GM12875 (cell line): Measurements from ENCODE around the gene SLC25A28.
"Not testable (repeated sequence)": the region's sequence is repeated elsewhere in the genome, so short reads cannot be mapped to it uniquely, and the experiment has no call there.

Experiments
- H3K4me3 ChIP-seq: one replicate; pipeline ENCODE4 v1.5.1; 2011; ENCODE audit warnings: low read depth, low read length, control low read depth
- CTCF ChIP-seq: IDR thresholded peaks from 2 replicates; pipeline ENCODE4 v1.5.1; 2011; ENCODE audit warnings: low read depth, mild to moderate bottlenecking, control low read depth, inconsistent platforms, low read length, moderate library complexity, borderline replicate concordance; ENCODE audit not compliant: insufficient read depth

Gene SLC25A28

GRCh38 chr10:99598011-99598410, 22.2 kb downstream of the SLC25A28 start:
- no peak for TF ChIP-seq CTCF

GRCh38 chr10:99596708-99597107, 23.5 kb downstream of the SLC25A28 start:
- not testable (repeated sequence) for H3K4me3 ChIP-seq

More at GRCh38 chr10:99598011-99598410, 22.2 kb downstream of the SLC25A28 start:
- no peak overlapping the region for H3K4me3 ChIP-seq

- no peak for TF ChIP-seq CTCF
- H3K4me3 ChIP-seq = no peak overlapping the region
These were observed 24.3 kb downstream of the SLC25A28 start for GRCh38 chr10:99595770-99596465.

- no peak for TF ChIP-seq CTCF
- no peak overlapping the region for H3K4me3 ChIP-seq
These were observed 25.0 kb downstream of the SLC25A28 start for GRCh38 chr10:99595236-99595635.

GRCh38 chr10:99593312-99593711, 26.9 kb downstream of the SLC25A28 start:
- H3K4me3 ChIP-seq = no peak overlapping the region
- TF ChIP-seq CTCF = no peak

GRCh38 chr10:99590799-99591198, 29.4 kb downstream of the SLC25A28 start:
- TF ChIP-seq CTCF = no peak
- H3K4me3 ChIP-seq = no peak overlapping the region

GRCh38 chr10:99583687-99584086, 36.6 kb downstream of the SLC25A28 start:
- no peak overlapping the region for H3K4me3 ChIP-seq
- no peak for TF ChIP-seq CTCF
